HepG2 (cell line): Measurements from ENCODE around the gene VSTM4.

Source experiments
- DNMT1 ChIP-seq: sonication (generic); formaldehyde crosslinking; IDR thresholded peaks from 2 replicates; pipeline ENCODE4 v1.5.1; 2020; ENCODE audit warnings: mild to moderate bottlenecking, missing genetic modification reagents
- DNMT3B ChIP-seq: conservative IDR thresholded peaks from 2 replicates; pipeline ENCODE4 v1.6.1; 2016; ENCODE audit warnings: missing biosample characterization, control low read depth
- KDM1A ChIP-seq: IDR thresholded peaks from 2 replicates; pipeline ENCODE4 v1.6.1; 2016; ENCODE audit warnings: missing compliant biosample characterization
- MED1 ChIP-seq: sonication (generic); formaldehyde crosslinking; IDR thresholded peaks from 2 replicates; pipeline ENCODE4 v1.4.0; 2020; ENCODE audit warnings: missing genetic modification reagents
- NR1H2 ChIP-seq: sonication (generic); formaldehyde crosslinking; IDR thresholded peaks from 2 replicates; pipeline ENCODE4 v1.8.1; 2022; ENCODE audit warnings: low read depth, missing genetic modification reagents, borderline replicate concordance
- PHB2 ChIP-seq: fragments of 450-650 bp; IDR thresholded peaks from 2 replicates; pipeline ENCODE4 v1.6.1; 2018; ENCODE audit not compliant: partially characterized antibody
- SKIL ChIP-seq: sonication (generic); formaldehyde crosslinking; IDR thresholded peaks from 2 replicates; pipeline ENCODE4 v1.8.0; 2022; ENCODE audit warnings: missing genetic modification reagents, mild to moderate bottlenecking, moderate library complexity, borderline replicate concordance
- ZBTB2 ChIP-seq: sonication (generic); formaldehyde crosslinking; IDR thresholded peaks from 2 replicates; pipeline ENCODE4 v1.8.0; 2022; ENCODE audit warnings: low read depth, missing genetic modification reagents
- ZNF121 ChIP-seq: sonication (generic); formaldehyde crosslinking; IDR thresholded peaks from 2 replicates; pipeline ENCODE4 v1.5.0; 2020; ENCODE audit warnings: mild to moderate bottlenecking, missing genetic modification reagents
- ZNF800 ChIP-seq: sonication (generic); formaldehyde crosslinking; IDR thresholded peaks from 2 replicates; pipeline ENCODE4 v1.4.0; 2020; ENCODE audit warnings: missing genetic modification reagents

- TF ChIP-seq ZNF800 (CRISPR knock-in tag) (no peak), DNMT3B (no peak), PHB2 (no peak), KDM1A (CRISPR knock-in tag) (no peak), NR1H2 (no peak), ZNF121 (no peak), SKIL (CRISPR knock-in tag) (no peak), DNMT1 (no peak), ZBTB2 (CRISPR knock-in tag) (no peak), MED1 (CRISPR knock-in tag) (no peak)
Measured at GRCh38 chr10:49083261-49083660, 32.1 kb downstream of the VSTM4 start.
